Endothelial cell of umbilical vein (primary cell): ENCODE results near the gene DNAJC16. TPM values are rescaled to one million over a fixed set of nuclear protein-coding genes. Genes with fewer than 3 reads are reported as not detected.

ENCODE experiments used
- BruUV-seq: library from RNA; stranded (reverse); fragments of 400-500 nt; replicated peaks from 2 replicates; lab custom pipeline; 2021; lab: Mats Ljungman, UMichigan
- CTCF ChIA-PET: fragments of 300-600, 350-600 bp; sonication (Branson Sonifier 250); formaldehyde crosslinking; loops from one replicate; lab custom pipeline; 2021; ENCODE audit warnings: antibody characterized with exemption, inconsistent platforms; lab: Charles Lee
- POLR2A ChIA-PET: fragments of 300-600, 350-600 bp; sonication (Branson Sonifier 250); formaldehyde crosslinking; loops from one replicate; lab custom pipeline; 2021; ENCODE audit warnings: antibody characterized with exemption, inconsistent platforms; lab: Charles Lee
- DNase-seq: peaks from one replicate; pipeline ENCODE4 v3.0.0-alpha.2; 2011; ENCODE audit warnings: low read depth, low spot score
- FAIRE-seq: peaks from 2 replicates; lab custom pipeline; 2011; peaks lifted over from hg19 to GRCh38; lab: Jason Lieb, UNC
- H2AFZ ChIP-seq: 2 replicates; pipeline ENCODE4 v1.6.0; 2012; ENCODE audit warnings: low read depth, low read length, control low read depth, inconsistent platforms
- H3K27ac ChIP-seq: 2 replicates; pipeline ENCODE4 v1.5.1; 2011; ENCODE audit warnings: low read depth, mild to moderate bottlenecking, control low read depth, low read length, moderate library complexity; ENCODE audit not compliant: insufficient read depth
- H3K27me3 ChIP-seq, 2 experiments: 2 replicates each; pipeline versions ENCODE4 v1.6.0 to v1.6.1; 2011; ENCODE audit warnings: low read length in 2 of 2, mixed read lengths in 1 of 2; ENCODE audit not compliant: control insufficient read depth in 2 of 2, insufficient read depth in 2 of 2
- H3K36me3 ChIP-seq, 2 experiments: 2 replicates in 1 of 2; 3 replicates in 1 of 2; pipeline ENCODE4 v1.5.1; 2011; ENCODE audit warnings: low read length in 2 of 2, mild to moderate bottlenecking in 1 of 2, moderate library complexity in 1 of 2; ENCODE audit not compliant: control insufficient read depth in 2 of 2, insufficient read depth in 2 of 2; ENCODE audit errors: extremely low read depth in 1 of 2
- H3K4me1 ChIP-seq: 3 replicates; pipeline ENCODE4 v1.5.1; 2011; ENCODE audit warnings: mild to moderate bottlenecking, low read length; ENCODE audit not compliant: control insufficient read depth, insufficient read depth; ENCODE audit errors: extremely low read depth
- H3K4me2 ChIP-seq: 2 replicates; pipeline ENCODE4 v1.6.1; 2011; ENCODE audit warnings: low read length, control low read depth, mixed read lengths; ENCODE audit not compliant: insufficient read depth
- H3K4me3 ChIP-seq, 3 experiments: fragments of 200-600 bp in 1 of 3; sonication (generic), shearing (Covaris generic) in 1 of 3; replicated peaks in 1 of 3; 2 replicates each; pipeline ENCODE4 v1.5.1; 2011 to 2016; ENCODE audit warnings: control low read depth in 3 of 3, low read length in 3 of 3, mild to moderate bottlenecking in 2 of 3, inconsistent platforms in 1 of 3, low read depth in 1 of 3, moderate library complexity in 1 of 3; ENCODE audit not compliant: insufficient read depth in 1 of 3
- H3K79me2 ChIP-seq: 2 replicates; pipeline ENCODE4 v1.6.0; 2012; ENCODE audit warnings: low read length, inconsistent platforms; ENCODE audit not compliant: control insufficient read depth, insufficient read depth
- H3K9ac ChIP-seq: replicated peaks from 2 replicates; pipeline ENCODE3; 2011; ENCODE audit warnings: low read length, control low read depth; ENCODE audit not compliant: insufficient read depth; ENCODE audit errors: extremely low read depth
- H3K9me1 ChIP-seq: replicated peaks from 3 replicates; pipeline ENCODE4 v1.6.0; 2011; ENCODE audit warnings: mild to moderate bottlenecking, low read length; ENCODE audit not compliant: control insufficient read depth, insufficient read depth; ENCODE audit errors: extremely low read depth
- H3K9me3 ChIP-seq: replicated peaks from 2 replicates; pipeline ENCODE4 v1.5.1; 2012; ENCODE audit warnings: low read length, inconsistent platforms; ENCODE audit not compliant: control insufficient read depth, insufficient read depth
- H4K20me1 ChIP-seq: replicated peaks from 2 replicates; pipeline ENCODE3; 2011; ENCODE audit warnings: mild to moderate bottlenecking, low read length; ENCODE audit not compliant: control insufficient read depth, insufficient read depth; ENCODE audit errors: extremely low read depth
- EZH2 ChIP-seq: IDR thresholded peaks from 2 replicates; pipeline ENCODE4 v1.6.1; 2012; ENCODE audit warnings: borderline replicate concordance, low read depth, mild to moderate bottlenecking, moderate library complexity, low read length, inconsistent platforms; ENCODE audit not compliant: severe bottlenecking
- FOS ChIP-seq: IDR thresholded peaks from 2 replicates; pipeline ENCODE4 v1.6.1; 2011; ENCODE audit warnings: mild to moderate bottlenecking, low read length, moderate library complexity, borderline replicate concordance; ENCODE audit not compliant: insufficient read depth
- GATA2 ChIP-seq: IDR thresholded peaks from 2 replicates; pipeline ENCODE4 v1.7.0; 2011; ENCODE audit warnings: low read depth, mild to moderate bottlenecking, moderate library complexity, mixed read lengths, low read length; ENCODE audit not compliant: insufficient read length, insufficient read depth
- JUN ChIP-seq: IDR thresholded peaks from 2 replicates; pipeline ENCODE4 v1.6.1; 2011; ENCODE audit warnings: borderline replicate concordance, low read depth; ENCODE audit not compliant: insufficient read length, insufficient read depth
- MYC ChIP-seq: IDR thresholded peaks from one replicate; pipeline ENCODE4 v1.6.1; 2011; ENCODE audit warnings: mild to moderate bottlenecking, low read depth, low read length
- POLR2A ChIP-seq: IDR thresholded peaks from 2 replicates; pipeline ENCODE4 v1.6.1; 2012; ENCODE audit warnings: low read depth, mild to moderate bottlenecking, control low read depth, low read length
- POLR2AphosphoS5 ChIP-seq: IDR thresholded peaks from 2 replicates; pipeline ENCODE4 v1.6.1; 2012; ENCODE audit warnings: low read depth, mild to moderate bottlenecking, control low read depth, low read length, moderate library complexity; ENCODE audit not compliant: insufficient read depth
- dilution Hi-C: fragments of 300-500 bp; cut with MboI; formaldehyde crosslinking; loops from one replicate; pipeline ENCODE4 v1.15.0; 2019; ENCODE audit warnings: low sequenced_read_pairs; ENCODE audit not compliant: extremely low pct_ligation_motif_present
- intact Hi-C: fragments of 100-400 bp; cut with micrococcal nuclease; formaldehyde crosslinking; loops from one replicate; pipeline ENCODE4 v1.10.0; 2022
- polyA plus RNA-seq, 4 experiments: library from polyadenylated mRNA; depleted of rRNA in 3 of 4; stranded (reverse) in 3 of 4; unstranded in 1 of 4; fragments of >200 nt; gene quantifications; 2 replicates each; pipeline versions ENCODE4 v1.2.1 to v1.2.3, GENCODE V29; 2011 to 2012; ENCODE audit warnings: missing spikeins in 1 of 4
- total RNA-seq: library from RNA; stranded (reverse); gene quantifications from 2 replicates; pipeline ENCODE4 v1.2.3, GENCODE V29; 2021
- TF ChIP-seq, protein P1 (sequence below): IDR thresholded peaks from 2 replicates; pipeline ENCODE4 v1.6.1; 2011; ENCODE audit not compliant: insufficient read depth, insufficient read length
- TF ChIP-seq, protein P2 (sequence below), 2 donors: IDR thresholded peaks; 1 replicate in 1 of 2; 2 replicates in 1 of 2; pipeline ENCODE4 v1.5.1; 2011; ENCODE audit warnings: low read length in 2 of 2, mild to moderate bottlenecking in 2 of 2, moderate library complexity in 2 of 2, control low read depth in 1 of 2, inconsistent platforms in 1 of 2, low read depth in 1 of 2; ENCODE audit not compliant: insufficient read depth in 1 of 2; ENCODE audit errors: extremely low read depth in 1 of 2

Gene DNAJC16
- total and polyA plus RNA-seq, 2 donors (not counting 3 experiments of a cell fraction or from before 2014, with no cell fraction given): 8.0 to 21.4 TPM

DNA sequence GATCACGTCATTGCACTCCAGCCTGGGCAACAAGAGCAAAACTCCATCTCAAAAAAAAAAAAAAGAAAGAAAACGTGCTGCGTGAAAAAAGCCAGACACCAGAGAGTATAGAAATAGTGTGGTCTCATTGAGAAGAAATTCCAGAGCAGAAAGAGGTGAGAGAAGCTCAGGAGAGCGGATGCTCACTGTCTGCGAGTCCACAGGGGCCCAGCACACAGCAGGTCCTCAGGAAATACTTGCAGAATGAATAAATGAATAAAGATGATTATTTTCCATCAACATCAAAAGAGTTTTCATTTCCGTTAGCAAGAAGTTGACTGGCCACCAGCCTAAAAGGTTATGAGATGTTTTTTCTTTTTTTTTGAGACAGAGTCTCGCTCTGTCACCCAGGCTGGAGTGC lies 17.1 kb upstream of the DNAJC16 start:
- no TSS peak for BruUV-seq
- FAIRE-seq (no peak), DNase-seq (no peak)
- Histone ChIP-seq H3K36me3 (no peaks in the 10 kb centered on the region), H3K27me3 (no peaks in the 10 kb centered on the region), H3K79me2 (no peaks in the 10 kb centered on the region), H2AFZ (no peak overlapping the region), H3K27ac (no peak overlapping the region), H3K9ac (no peak overlapping the region), H3K9me1 (no peaks in the 10 kb centered on the region), H3K4me3 (no peak overlapping the region), H3K4me2 (no peak overlapping the region), H3K9me3 (no peaks in the 10 kb centered on the region), H3K4me1 (no peaks in the 10 kb centered on the region), H4K20me1 (no peaks in the 10 kb centered on the region)
- intact Hi-C loops: no loop called here
- dilution Hi-C loops: no loop called here
- ChIA-PET POLR2A (no interaction called here), CTCF (no interaction called here)
- TF ChIP-seq MYC (no peak), EZH2 (no peak), FOS (no peak), JUN (no peak), GATA2 (no peak), POLR2AphosphoS5 (no peak), POLR2A (no peak)
- TF ChIP-seq, protein P1, sequence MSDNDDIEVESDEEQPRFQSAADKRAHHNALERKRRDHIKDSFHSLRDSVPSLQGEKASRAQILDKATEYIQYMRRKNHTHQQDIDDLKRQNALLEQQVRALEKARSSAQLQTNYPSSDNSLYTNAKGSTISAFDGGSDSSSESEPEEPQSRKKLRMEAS: no peak
- TF ChIP-seq, protein P2, sequence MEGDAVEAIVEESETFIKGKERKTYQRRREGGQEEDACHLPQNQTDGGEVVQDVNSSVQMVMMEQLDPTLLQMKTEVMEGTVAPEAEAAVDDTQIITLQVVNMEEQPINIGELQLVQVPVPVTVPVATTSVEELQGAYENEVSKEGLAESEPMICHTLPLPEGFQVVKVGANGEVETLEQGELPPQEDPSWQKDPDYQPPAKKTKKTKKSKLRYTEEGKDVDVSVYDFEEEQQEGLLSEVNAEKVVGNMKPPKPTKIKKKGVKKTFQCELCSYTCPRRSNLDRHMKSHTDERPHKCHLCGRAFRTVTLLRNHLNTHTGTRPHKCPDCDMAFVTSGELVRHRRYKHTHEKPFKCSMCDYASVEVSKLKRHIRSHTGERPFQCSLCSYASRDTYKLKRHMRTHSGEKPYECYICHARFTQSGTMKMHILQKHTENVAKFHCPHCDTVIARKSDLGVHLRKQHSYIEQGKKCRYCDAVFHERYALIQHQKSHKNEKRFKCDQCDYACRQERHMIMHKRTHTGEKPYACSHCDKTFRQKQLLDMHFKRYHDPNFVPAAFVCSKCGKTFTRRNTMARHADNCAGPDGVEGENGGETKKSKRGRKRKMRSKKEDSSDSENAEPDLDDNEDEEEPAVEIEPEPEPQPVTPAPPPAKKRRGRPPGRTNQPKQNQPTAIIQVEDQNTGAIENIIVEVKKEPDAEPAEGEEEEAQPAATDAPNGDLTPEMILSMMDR (IDR thresholded peaks at IDR 0.05; ENCODE audit: extremely low read depth in 1 of 2, insufficient read depth in 1 of 2, low read depth in 1 of 2, low read length in 2 of 2): no peak
